H1 (cell line): ENCODE measurements around the gene CACNB4. TPM values are rescaled to one million over a fixed set of nuclear protein-coding genes. Genes with fewer than 3 reads are reported as not detected.

ENCODE experiments used
- BRCA1 ChIP-seq: IDR thresholded peaks from 2 replicates; pipeline ENCODE4 v1.6.1; 2012; ENCODE audit warnings: low read depth, low read length, improper control_type of control experiment
- CBX5 ChIP-seq: fragments of 300-800, 300-1000 bp; sonication (generic); IDR thresholded peaks from 2 replicates; pipeline ENCODE4 v1.7.1; 2016; ENCODE audit warnings: antibody characterized with exemption, low read length, low read depth
- CEBPB ChIP-seq: IDR thresholded peaks from 2 replicates; pipeline ENCODE4 v1.6.1; 2012; ENCODE audit warnings: low read depth, low read length
- CREB1 ChIP-seq: IDR thresholded peaks from 2 replicates; pipeline ENCODE4 v1.6.1; 2012; ENCODE audit warnings: inconsistent platforms
- MAX ChIP-seq: IDR thresholded peaks from 2 replicates; pipeline ENCODE4 v1.6.1; 2012; ENCODE audit warnings: inconsistent platforms
- PHF8 ChIP-seq: fragments of 200-600 bp; sonication (generic); conservative IDR thresholded peaks from 2 replicates; pipeline ENCODE4 v1.7.1; 2012; ENCODE audit warnings: low read depth, mild to moderate bottlenecking, inconsistent platforms, low read length, moderate library complexity
- SIRT6 ChIP-seq: IDR thresholded peaks from one replicate; pipeline ENCODE4 v1.7.1; 2012; ENCODE audit warnings: low read length, inconsistent platforms
- SRF ChIP-seq: IDR thresholded peaks from 2 replicates; pipeline ENCODE4 v1.6.1; 2011; ENCODE audit warnings: mild to moderate bottlenecking, low read depth, low read length, moderate library complexity
- USF2 ChIP-seq: IDR thresholded peaks from 2 replicates; pipeline ENCODE4 v1.6.1; 2011; ENCODE audit warnings: low read length, improper control_type of control experiment
- polyA plus RNA-seq, 7 experiments: library from polyadenylated mRNA; depleted of rRNA in 3 of 7; stranded (reverse) in 5 of 7; unstranded in 2 of 7; fragments of >200 nt in 5 of 7; fragments of 200-250 nt in 2 of 7; gene quantifications; 1 replicate in 5 of 7; 2 replicates in 1 of 7; 4 replicates in 1 of 7; pipeline versions ENCODE4 v1.2.1 to v1.2.3, GENCODE V29; 2011 to 2013; ENCODE audit warnings: missing spikeins in 2 of 7, mixed read lengths in 2 of 7
- total RNA-seq: library from RNA; stranded (reverse); fragmentation: NEBNext Ultra II Directional; extraction: Animal tissue kit (Norgen Biotek cat#: 25700); gene quantifications from 2 replicates; pipeline ENCODE4 v1.2.1, GENCODE V29; 2021

Gene CACNB4
- total and polyA plus RNA-seq, 2 of the 8 experiments (the other 6 are each of a cell fraction or from before 2014, with no cell fraction given), result 2.0 to 4.0 TPM

- TF ChIP-seq CEBPB, result no peak
- no peak for TF ChIP-seq SIRT6
- TF ChIP-seq SRF, result no peak
- TF ChIP-seq MAX, result no peak
- TF ChIP-seq CBX5, result no peak
- no peak for TF ChIP-seq BRCA1
- no peak for TF ChIP-seq USF2
- no peak for TF ChIP-seq PHF8
- no peak for TF ChIP-seq CREB1
Measured at GRCh38 chr2:151802315-151802714, 296.5 kb downstream of the CACNB4 start (continued).
